Fibroblast of skin of abdomen (primary cell): ENCODE results near the gene GABRA4.

Source experiments
- DNase-seq: peaks from one replicate; pipeline ENCODE4 v3.0.0-alpha.2; 2013

The GABRA4 gene

GRCh38 chr4:46927201-46927600 is 66.2 kb downstream of the GABRA4 start:
- DNase-seq = no peak

GRCh38 chr4:46924789-46925529 is 68.4 kb downstream of the GABRA4 start:
- no peak for DNase-seq

- no peak for DNase-seq
Observed at GRCh38 chr4:46922205-46922604, 71.2 kb downstream of the GABRA4 start.

GRCh38 chr4:46909078-46909477 is 84.3 kb downstream of the GABRA4 start, which contains the start of gene COX7B2:
Gene COX7B2 (minus strand): TSS chr4:46909245. CDS start chr4:46735192, 174,053 bp downstream.
- DNase-seq = no peak

- no peak for DNase-seq
Observed at GRCh38 chr4:46908148-46908547, 85.2 kb downstream of the GABRA4 start.

GRCh38 chr4:46900082-46900481 is 93.3 kb downstream of the GABRA4 start:
- DNase-seq = no peak

GRCh38 chr4:46894826-46895225 is 98.6 kb downstream of the GABRA4 start:
- no peak for DNase-seq

GRCh38 chr4:46890056-46890455 is 103.3 kb downstream of the GABRA4 start:
- no peak for DNase-seq

- DNase-seq = no peak
Observed at GRCh38 chr4:46889410-46889809, 104.0 kb downstream of the GABRA4 start.

GRCh38 chr4:46886711-46887110 is 106.7 kb downstream of the GABRA4 start:
- no peak for DNase-seq

GRCh38 chr4:46878641-46879040 is 114.7 kb downstream of the GABRA4 start:
- no peak for DNase-seq

- no peak for DNase-seq
Observed at GRCh38 chr4:46874811-46875210, 118.6 kb downstream of the GABRA4 start.

GRCh38 chr4:46870411-46870810 is 123.0 kb downstream of the GABRA4 start:
- DNase-seq = no peak
